ENCODE data around the gene TIMM17B.

The TIMM17B gene

DNA sequence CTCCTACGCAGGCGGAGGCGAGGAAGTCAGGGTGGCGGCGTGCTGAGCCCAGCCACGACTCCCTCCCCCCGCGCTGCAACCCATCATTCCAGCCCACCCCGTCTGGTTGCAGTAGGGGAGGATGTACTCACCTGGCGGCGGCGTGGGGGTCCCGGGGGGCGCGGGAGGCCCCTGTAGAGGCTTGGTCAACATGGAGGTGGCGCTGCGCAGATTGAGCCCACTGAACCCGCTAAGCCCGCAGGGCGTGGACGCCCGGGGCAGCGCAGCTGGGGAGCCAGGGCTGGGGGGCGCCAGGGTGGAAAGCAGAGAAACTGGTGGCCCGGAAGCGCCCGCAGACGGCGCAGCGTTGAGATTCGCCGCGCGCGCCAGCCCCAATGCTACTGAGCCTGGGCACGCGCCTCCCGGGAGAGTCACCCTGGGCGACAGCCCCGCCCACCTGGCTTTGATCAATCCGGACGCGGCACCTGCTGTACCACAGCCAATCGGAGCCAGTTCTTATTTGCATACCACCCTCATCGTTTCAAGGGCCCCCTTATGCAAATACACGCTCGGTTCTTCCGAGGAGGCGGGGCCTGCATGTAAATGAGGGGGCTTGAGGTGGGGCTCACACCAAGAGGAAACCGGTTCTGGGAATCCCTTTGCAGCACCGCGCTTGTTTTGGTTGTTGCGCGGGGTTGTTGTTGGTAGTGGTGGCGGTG, 21.2 kb upstream of the TIMM17B start, which contains the start of gene PIM2:
TSS of gene PIM2 (minus strand) at position 382 of the 698 bp plus-strand sequence. CDS start at position 192, 190 bp downstream.
- DNase-seq, result peak; percentile 81 to 97 (median 88)

DNA sequence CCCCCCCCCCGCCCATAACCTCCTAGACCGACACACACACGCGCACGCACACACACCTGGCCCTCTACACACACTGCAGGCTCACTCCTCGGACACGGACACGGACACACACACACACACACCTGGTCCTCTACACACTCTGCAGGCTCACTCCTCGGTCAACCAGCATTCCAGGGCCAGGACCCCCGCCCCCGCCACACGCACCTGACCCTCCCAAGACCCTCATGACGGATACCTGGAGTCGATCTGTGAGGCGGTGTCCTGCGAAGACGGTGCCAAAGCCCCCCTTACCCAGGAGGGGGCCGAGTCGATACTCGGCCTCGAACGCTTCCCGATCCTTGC, 20.7 kb upstream of the TIMM17B start:
- no peak for DNase-seq

DNA sequence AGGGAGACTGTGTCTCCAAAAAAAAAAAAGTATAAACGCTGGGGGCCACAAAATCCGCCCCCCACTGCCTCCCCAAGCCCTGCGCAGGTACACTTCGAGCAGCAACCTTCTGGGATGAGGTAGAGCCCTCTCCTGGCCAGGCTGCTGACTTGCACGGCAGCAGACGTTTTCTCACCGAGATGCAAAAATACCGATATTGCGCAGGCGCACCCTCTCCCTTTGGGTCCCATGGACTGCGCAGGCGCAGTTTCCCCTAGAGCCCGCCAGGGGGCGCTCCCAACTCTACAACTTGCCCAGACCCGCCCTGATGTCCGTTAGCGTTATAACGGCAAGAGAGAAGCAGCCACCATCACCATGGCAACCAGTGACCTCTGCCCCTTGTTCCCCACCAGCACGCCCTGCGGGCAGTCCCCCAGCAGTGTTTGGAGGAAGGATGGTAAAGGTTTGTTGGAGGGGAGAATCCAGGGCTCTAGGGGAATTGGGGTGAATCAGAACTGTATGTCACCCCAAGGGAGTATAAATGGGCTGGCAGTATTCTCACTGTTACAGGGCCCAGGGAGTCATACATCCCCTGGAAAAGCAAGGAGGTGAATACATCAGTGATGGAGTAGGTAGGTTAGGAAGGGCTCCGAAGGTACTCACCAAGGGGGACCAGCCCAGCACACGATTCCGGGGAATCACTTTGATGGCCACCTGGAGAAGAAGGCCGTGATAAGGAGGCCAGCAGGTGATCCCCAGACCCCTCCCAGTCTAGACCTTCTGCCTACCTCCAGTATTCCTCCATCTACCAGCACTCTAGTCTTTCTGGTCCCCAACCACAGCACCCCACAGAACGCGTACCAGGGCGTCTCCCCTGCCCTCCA, 19.8 kb upstream of the TIMM17B start:
- peak; percentile 68 to 93 (median 80) for DNase-seq

DNA sequence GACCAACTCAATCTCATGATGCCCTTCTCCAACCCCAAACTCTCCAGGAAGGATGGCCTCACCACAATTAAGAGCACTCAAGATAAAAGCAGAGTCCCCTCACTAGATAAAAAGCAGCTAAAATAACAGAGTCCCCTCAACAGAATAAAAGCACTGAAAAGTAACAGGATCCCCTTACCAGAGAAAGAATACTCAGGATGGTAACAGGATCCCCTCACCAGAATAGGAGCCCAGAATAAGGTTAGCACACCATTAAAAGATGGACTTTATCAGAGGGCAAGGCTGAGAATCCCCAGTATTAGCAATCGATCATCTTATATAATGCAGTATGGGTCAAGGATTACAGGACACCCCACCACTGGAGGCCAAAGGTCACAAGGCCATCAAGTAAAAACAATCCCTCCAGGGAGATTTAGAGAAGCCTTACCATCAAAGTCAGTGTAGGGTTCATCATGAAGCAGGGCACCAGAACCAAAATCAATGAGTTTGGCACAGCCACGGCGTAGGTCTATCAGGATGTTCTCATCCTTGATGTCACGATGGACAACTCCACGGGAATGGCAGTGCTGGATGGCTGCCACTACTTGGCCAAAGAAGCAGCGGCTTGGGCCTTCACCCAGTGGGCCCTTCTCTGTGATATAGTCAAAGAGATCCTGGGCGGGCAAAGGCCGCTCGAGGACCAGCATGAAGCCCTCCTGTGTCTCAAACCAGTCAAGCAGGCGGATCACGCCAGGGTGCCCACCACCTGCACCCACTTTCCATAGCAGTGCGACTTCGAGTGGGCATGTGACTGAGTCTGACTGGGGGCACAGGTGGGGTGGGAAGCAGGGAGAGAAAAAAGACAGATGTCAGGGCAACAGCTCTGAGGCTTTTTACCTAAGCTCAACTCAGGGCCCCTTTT, 17.3 kb upstream of the TIMM17B start:
- no peak for DNase-seq

DNA sequence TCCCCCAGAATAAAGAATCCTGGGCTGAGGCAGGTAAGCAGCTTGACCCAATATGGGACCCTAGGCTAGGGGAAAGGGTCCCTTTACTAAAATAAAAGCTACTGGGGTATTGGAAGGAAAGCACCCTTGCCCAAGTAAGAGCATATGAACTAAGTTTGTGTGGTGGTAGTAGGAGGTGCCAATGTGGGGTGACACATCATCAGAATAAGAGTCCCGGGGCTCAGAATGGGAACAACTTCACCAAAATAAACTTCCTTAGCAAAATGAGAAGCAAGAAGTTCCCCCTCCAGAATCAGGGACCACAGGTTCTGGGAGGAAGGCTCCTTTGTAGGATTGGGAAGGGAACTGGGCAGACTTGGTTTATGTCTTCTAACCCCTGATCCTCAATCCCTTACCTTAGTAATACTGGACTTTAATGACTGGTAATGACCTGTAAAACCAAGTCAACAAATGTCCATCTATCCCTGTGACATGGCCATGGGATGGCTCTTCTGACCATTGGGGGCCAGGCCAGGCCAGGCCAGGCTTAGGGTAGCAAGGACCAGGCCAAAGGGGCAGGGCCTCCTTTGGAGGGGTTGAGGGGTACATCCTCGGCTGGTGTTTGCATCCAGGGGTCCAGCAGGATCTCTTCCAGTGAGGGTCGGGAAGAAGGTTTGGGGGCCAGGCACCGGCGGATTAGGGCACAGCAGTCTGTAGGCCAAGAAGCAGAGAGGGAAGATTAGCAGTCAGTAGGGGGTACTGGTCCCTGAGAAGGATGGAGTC, 16.2 kb upstream of the TIMM17B start:
- DNase-seq, result no peak

DNA sequence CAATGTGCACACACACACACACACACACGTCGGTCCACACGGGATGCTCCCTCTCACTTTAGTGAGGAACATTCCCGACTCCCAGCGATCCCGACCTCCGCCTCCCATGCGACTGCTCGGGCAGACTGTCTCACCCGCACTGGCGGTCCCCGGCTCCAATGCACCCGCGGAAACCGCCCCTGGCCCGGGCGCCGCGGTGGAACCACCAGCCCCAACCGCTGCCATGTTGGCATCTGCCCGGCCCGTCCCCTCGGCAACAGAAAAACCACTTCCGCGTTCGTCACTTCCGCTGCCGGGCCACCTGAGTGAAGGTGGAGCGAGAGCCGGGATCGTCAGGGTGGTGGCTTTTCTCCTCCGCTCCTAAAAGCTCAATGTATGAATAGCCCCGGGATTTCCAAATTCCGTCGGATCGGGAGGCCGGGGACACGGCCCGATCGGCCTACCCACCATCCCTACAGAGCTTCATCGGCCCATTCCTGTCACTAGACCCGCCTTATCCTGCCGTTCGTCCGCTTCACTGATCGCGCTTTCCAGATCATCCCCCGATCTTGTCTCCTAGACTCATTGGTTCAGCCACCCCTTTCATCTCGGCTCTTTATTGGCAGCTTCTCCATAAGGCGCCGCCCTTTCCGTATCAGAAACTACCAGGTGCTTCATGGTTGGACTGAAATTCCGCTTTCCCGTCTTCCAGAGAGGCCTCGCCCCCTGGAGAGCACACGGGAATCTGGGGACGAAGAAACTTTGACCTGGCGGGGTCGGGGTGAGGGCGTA, 14.0 kb upstream of the TIMM17B start, which contains the start of gene SLC35A2:
TSS of gene SLC35A2 (minus strand) at position 235 of the 771 bp plus-strand sequence. CDS start at position 225, 10 bp downstream.
- peak; percentile 71 to 88 (median 82) for DNase-seq

DNA sequence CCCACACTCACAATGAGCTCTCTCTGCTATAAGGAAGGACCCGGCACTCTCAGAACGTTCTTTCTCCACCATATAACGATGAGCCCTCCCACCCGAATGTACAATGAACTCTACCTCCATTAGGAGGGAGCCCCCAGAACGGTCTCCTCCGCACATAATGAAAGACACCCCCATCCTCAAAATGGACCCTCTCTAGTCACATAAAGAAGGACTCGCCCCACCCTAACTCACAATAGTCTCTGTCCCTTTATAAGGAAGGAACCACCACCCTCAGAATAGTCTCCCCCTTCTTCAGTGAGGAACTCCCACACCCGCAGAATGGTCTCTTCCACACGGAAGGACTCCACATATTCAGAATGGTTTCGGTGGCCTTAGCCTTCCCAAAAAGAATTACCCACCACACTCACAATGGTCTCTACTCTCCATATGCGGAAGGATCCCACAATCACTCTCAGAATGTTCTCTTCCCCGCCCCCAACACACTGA, 13.4 kb upstream of the TIMM17B start:
- no peak for DNase-seq

DNA sequence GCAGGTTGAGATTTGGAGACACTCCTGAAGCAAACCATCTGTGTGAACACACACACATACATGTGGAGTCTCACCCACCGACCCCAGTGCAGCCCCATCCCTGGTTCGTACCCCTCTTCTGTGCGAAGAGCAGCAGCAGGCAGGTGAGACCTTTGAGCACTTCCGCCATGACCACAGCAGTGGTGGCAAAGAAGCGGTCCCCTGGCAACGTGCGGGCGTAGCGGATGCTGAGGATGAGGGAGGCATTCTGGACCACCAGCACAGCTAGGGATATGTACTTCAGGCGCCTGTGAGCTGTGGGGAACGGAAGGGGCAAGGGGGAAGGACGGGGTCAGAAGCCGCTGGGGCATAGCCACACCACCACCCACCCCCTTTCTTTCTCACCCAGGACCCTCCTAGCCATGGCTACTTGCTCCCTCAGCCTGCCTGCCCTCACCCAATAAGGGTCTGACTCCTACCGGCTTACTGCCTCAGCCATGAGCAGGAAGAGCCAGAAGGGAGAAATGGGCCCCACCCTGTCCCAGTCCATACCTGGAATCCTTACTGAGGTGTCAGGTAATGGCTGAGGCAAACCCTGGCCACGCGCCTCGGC, 12.2 kb upstream of the TIMM17B start:
- no peak for DNase-seq

DNA sequence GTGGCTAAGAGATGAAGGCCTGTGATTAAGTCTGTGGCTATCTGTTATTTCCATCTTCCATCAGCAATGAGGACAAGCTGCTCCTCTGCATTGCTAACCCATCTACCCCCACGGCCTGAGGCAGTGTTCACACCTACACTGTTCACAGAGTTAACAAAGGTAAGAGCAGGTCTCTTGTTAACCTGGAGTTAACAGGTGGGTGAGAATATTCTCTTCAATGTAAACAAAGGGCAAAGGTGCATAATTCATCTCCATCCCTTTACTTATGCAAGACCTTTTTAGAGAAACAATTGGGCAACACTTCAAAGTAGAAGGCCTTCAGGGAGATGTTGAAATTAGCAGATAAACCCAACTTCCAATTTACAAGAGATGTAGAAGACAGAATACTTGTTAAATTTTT, 11.0 kb upstream of the TIMM17B start:
- no peak for DNase-seq

DNA sequence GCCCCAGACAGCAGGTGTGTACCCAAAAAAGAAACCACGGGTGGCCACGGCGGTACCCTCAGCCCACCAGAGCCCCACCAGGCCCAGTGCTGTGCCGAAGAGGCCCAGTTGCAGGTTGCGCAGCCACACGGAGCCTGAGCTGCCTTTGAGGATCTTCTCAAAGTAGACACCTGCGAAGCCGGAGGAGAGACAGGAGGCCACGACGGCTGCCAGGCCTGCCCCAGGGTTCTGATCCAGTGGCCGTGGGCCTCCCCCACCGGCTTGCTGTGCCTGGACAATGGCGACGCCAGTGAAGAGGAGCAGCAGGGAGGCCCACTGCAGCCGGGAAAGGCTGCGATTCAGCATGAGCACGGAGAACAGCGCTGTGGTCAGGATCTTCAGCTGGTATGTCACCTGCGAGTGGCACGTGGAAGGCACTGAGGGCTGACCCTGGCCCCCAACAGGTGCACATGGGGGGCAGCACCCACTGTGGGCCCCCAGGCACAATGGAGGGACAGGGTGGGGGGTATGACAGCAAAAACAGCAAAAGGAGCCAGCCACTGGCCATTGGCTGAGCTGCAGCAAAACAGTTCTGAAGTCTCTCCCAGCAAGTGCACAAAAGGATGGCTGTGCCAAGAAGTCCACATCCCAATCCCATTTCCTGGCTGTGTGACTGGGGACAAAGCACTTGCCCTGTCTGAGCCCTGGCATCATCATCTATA, 7.7 kb upstream of the TIMM17B start:
- DNase-seq, result no peak

DNA sequence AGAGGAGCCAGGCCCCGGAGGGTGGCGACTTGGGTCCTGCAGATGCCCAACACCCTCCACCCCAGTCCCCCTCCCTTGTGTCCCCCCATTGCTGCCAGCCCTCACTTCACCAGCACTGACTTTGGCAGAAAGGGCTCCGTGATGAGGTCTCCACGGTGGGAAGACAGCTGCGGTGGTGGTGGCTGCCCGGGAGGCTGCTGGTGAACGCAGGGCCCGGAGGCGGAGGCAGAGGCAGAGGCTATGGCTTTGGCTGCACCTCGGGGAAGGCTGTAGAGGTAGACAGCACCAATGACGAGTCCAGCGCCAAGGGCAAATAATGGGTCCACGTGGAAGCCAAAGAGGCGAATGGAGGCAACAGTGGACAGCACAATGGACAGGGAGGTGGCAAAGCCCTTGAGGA, 7.1 kb upstream of the TIMM17B start:
- no peak for DNase-seq

DNA sequence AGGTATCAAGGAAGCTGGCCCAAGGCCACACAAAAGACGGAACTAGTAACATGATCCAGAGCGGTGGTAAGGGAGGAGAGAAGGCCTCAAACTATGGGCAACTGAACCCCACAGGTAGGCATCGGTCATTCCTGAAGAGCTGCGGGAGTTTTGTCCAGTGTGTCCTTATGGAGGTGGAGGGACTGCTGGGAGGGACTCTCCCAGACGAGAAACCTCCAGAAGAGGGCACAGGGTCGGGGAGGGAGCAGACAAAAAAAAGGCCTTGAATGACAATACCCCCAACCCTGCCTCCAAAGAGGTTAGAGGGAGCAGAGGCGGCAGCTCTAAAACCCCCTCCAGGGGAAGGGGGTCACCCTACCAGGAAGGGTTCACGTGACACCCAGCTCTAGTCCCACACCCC, 6.6 kb upstream of the TIMM17B start:
- DNase-seq, result no peak

DNA sequence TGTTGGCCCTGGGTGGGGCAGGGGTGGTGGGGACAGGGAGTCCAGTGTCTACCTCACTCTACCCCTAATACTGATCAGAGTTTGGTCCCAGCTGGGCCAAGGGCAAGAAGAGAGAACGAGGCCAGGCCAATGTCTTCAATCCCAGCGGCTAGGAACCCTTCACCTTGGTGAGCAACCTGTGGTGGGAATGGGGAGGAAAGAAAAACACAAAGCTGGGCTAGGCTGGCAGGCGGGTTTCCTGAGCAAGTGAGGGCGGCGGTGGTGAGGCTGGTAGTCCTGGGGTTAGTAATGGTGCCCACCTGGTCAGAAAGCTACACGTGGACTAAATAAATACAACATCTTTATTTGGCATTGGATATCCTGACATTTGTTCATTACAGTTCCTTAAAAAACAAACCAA, 5.7 kb upstream of the TIMM17B start:
- DNase-seq, result no peak

DNA sequence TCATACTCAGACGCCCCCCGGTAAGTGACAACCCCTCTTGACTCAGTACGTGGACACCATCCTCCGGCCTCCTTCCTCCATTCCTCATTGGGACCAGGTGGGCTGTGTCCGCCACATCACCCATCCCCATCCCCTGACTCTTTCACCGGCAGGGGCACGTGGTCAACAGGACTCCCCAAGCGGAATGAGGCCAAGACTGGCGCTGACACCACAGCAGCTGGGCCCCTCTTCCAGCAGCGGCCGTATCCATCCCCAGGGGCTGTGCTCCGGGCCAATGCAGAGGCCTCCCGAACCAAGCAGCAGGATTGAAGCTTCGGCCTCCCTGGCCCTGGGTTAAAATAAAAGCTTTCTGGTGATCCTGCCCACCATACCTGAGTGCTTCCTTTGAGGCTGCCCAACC, 5.2 kb upstream of the TIMM17B start:
- DNase-seq, result no peak

DNA sequence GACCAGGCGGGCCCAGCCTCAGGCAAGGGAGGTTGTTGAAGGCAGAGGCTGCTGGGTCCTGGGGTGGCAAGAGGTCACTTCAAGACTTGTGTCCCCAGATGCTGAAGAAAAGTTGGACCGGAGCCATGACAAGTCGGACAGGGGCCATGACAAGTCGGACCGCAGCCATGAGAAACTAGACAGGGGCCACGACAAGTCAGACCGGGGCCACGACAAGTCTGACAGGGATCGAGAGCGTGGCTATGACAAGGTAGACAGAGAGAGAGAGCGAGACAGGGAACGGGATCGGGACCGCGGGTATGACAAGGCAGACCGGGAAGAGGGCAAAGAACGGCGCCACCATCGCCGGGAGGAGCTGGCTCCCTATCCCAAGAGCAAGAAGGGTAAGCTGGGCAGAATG, 4.6 kb upstream of the TIMM17B start:
- DNase-seq, result no peak

DNA sequence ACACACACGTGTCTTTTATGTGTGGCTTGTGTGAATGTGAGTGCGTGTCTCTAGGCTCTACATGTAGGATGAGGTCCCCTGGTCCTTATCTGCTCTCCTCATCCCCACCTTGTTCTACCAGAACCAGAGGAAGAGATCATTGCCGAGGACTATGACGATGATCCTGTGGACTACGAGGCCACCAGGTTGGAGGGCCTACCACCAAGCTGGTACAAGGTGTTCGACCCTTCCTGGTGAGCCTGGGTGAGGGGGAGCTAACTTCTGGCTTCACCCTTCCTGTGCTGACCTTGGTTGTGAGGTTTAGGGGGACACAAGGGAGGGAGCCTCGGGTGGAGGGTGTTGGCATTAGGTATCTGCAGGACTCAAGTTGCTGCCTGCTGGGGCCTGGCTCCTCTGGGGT, 3.5 kb upstream of the TIMM17B start:
- no peak for DNase-seq

DNA sequence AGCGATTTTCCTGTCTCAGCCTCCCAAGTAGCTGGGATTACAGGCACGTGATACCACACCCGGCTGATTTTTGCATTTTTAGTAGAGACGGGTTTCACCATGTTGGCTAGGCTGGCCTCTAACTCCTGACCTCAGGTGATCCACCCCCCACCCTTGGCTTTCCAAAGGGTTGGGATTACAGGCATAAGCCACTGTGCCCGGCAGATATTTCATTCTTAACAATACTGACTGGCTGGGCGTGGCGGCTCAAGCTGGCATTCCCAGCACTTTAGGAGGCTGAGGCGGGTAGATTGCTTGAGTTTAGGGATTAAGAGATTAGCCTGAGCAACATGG, 1.5 kb upstream of the TIMM17B start:
- no peak for DNase-seq

DNA sequence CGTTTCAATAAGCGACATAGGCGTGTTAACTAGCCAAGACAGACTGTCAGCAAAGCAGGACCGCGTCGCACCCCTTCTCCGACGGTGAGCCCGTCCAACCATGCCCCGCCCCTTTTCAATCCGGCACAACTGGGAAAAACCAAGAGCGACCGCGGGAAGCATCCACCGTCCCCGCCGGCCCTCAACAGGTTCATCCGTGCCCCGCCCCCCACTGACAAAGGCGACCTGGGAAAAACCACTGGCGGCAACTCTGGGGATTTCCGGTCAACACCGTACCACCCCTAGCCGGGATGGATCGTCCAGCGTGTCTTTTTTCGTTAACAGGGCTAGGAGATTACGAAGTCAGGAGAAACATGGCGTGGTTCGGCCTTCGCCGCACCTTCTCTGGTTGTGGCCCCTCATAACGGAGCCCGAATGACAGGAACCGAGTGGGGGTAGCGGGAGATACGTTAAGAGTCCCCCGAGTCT, 377 bp downstream of the TIMM17B start:
- peak; percentile 42 to 65 (median 57) for DNase-seq

DNA sequence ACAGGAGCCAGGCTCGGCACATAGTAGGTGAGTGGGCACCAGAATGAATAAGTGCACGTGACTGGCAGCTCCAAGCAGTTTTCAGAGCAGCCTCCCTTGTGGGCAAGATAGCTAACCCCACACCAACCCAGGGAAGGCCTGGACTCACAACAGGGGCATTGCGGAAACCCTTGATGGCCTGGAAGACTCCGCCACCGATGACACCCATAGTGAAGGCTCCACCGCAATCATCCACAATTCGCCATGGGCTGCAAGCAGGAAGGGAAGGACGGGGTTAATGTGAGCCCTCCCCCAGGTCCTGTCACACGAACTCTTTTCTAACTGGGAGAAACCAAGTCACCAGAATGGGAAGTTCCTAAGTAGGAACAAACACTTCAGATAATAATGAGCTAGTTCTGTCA, 957 bp downstream of the TIMM17B start:
- DNase-seq, result no peak

DNA sequence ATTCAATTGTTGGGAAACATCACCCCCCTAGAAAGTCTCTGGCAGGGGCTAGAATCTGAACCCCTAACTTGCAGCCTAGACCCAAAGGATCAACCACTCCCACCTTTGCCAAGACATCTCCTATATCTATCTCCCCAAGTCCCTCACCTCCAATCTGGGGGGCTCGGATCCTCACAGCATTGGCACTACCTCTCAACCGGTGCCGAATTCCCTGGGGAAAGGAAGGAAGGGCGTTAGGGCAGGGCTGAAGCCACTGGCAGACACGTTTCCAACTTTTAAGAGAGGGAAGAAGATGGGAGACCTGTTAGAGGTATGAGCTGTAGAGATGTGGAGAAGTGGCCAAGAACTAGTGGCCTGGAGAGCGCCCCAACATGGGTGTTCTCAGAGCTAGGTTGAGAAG, 2.7 kb downstream of the TIMM17B start:
- DNase-seq, result no peak

Data from T-helper 1 cell (primary cell).